Measurements from ENCODE around the gene DRGX. TPM values are rescaled to one million over a fixed set of nuclear protein-coding genes. Genes with fewer than 3 reads are reported as not detected.

The DRGX gene
- total and polyA plus RNA-seq, 8 donors, result 0.45 TPM; not detected in 7

DNA sequence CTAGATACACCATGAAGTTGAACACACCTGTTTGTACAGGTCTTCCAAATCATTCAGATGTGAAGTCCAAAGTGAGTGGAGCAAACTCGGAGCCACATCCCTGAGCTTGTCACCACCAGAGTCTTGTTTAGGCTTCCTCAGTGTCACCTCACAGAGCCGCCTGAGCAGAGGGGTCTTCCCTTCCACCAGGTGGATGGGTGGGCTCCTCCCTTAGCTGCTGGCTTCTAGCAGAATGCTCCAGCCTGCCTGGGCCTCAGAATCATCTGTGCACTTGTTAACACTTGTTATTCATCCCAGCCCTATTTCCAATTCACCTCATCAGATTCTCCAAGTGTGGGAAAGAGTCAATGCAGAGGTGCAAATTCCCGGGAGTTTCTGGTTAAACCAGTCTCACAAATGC, 64.5 kb downstream of the DRGX start:
- H3K27ac ChIP-seq, result no peak overlapping the region
- no peaks in the 10 kb centered on the region for H3K9me3 ChIP-seq
- no peaks in the 10 kb centered on the region for H3K36me3 ChIP-seq
- ATAC-seq, result no peak
- no peak for DNase-seq
- TF ChIP-seq, protein P1, sequence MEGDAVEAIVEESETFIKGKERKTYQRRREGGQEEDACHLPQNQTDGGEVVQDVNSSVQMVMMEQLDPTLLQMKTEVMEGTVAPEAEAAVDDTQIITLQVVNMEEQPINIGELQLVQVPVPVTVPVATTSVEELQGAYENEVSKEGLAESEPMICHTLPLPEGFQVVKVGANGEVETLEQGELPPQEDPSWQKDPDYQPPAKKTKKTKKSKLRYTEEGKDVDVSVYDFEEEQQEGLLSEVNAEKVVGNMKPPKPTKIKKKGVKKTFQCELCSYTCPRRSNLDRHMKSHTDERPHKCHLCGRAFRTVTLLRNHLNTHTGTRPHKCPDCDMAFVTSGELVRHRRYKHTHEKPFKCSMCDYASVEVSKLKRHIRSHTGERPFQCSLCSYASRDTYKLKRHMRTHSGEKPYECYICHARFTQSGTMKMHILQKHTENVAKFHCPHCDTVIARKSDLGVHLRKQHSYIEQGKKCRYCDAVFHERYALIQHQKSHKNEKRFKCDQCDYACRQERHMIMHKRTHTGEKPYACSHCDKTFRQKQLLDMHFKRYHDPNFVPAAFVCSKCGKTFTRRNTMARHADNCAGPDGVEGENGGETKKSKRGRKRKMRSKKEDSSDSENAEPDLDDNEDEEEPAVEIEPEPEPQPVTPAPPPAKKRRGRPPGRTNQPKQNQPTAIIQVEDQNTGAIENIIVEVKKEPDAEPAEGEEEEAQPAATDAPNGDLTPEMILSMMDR (IDR thresholded peaks at IDR 0.05), result no peak
- intact Hi-C loops (cut with DNase I), result no loop called here
- no peaks in the 10 kb centered on the region for H3K27me3 ChIP-seq
- no peak overlapping the region for H3K4me3 ChIP-seq
- no peaks in the 10 kb centered on the region for H3K4me1 ChIP-seq

DNA sequence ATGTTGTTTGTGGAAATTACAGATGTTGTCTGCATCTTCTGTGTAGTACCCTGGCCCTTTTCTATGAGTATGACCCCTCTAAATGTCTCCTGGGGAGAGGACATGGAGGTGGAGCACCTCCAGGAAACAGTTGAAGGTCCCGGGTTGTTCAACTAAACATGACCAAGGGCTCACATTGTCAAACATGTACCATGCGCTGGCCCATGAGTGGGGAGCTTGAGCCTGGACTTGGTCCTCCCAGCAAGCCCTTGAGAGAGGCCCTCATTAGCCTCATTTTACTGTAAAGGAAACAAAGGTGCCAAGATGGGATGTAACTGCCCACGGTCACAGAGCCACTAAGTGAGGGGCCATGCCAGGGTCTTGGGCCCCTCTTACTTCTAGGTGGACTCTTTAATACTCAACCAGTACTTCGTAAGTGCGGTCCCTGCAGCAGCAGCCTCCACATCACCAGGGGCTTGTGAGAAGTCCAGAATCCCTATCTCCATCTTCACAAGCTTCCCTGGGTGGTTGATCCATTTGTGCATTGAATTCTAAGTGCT, 65.7 kb downstream of the DRGX start:
- Histone ChIP-seq H3K27ac (no peak overlapping the region), H3K27me3 (peaks cover 0 to 4% of the 10 kb centered on the region in 2 donors), H3K4me3 (no peak overlapping the region), H3K4me1 (no peaks in the 10 kb centered on the region), H3K36me3 (no peaks in the 10 kb centered on the region), H3K9me3 (no peaks in the 10 kb centered on the region)
- intact Hi-C loops (cut with DNase I), result no loop called here
- TF ChIP-seq, protein P1 (IDR thresholded peaks at IDR 0.05), result no peak
- ATAC-seq (no peak), DNase-seq (no peak)

DNA sequence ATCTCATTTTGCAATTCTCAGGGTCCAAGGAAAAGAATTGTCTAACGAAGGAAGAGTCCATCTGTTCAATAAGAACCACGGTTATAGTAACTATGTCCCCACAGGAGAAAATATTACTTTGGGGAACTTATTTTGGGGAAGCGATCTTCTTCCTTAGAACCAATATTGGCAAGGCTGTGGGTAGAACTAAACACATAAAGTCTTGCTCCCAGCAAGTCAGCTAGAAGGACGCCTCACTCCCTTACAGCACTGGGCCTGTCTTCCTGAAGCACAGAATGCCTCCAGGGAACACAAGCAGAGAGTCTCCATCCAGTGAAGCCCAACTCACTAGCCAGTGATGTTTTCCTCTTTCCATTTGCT, 66.8 kb downstream of the DRGX start:
- TF ChIP-seq, protein P1 (IDR thresholded peaks at IDR 0.05), result no peak
- H3K27me3 ChIP-seq, result peaks cover 0 to 4% of the 10 kb centered on the region in 2 donors
- H3K4me3 ChIP-seq, result no peak overlapping the region
- no peaks in the 10 kb centered on the region for H3K9me3 ChIP-seq
- intact Hi-C loops (cut with DNase I), result no loop called here
- ATAC-seq (no peak), DNase-seq (no peak)
- H3K36me3 ChIP-seq, result no peaks in the 10 kb centered on the region
- H3K4me1 ChIP-seq, result peaks cover 0 to 3% of the 10 kb centered on the region in 2 donors
- H3K27ac ChIP-seq, result no peak overlapping the region

DNA sequence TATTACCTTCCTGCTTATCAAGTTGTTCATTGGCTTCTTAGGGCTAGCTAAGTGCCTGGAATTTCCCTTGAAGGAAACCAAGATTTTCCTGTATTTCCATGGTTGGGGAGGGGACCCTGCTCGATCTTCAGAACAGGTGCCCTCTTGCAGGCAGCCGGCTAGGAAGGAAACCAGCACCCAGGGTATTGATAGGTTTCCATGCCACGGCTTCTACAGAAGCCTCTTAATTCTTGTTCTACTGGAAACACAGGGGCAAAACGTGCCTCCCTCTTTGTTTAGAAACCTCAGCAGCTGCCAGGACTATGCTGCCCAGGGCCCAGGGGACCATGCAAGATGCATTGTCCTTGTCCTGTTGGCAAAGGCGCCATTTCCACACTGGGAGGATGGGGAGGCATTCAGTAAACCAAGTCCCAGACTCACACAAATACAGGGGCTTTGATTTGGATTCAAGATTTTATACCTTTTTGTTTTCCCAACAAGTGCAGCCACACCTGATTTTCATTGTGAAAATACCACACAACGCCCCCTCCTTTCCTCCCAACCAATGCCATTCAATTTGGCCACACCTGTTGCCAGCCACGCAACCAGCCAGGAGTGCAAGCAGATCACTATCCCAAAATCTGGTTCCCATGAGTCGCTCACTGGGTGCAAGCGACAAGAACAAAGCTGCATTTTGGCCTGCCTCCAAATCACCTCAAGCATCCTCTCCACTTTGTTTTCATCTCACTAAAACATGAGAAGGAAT, 67.3 kb downstream of the DRGX start:
- H3K9me3 ChIP-seq, result no peaks in the 10 kb centered on the region
- no peak overlapping the region for H3K4me3 ChIP-seq
- H3K4me1 ChIP-seq, result peaks cover 0 to 3% of the 10 kb centered on the region in 2 donors
- intact Hi-C loops (cut with DNase I), result no loop called here
- no peaks in the 10 kb centered on the region for H3K36me3 ChIP-seq
- ATAC-seq (no peak), DNase-seq (no peak)
- TF ChIP-seq, protein P1 (IDR thresholded peaks at IDR 0.05), result no peak
- H3K27me3 ChIP-seq, result peaks cover 0 to 4% of the 10 kb centered on the region in 2 donors
- H3K27ac ChIP-seq, result no peak overlapping the region

DNA sequence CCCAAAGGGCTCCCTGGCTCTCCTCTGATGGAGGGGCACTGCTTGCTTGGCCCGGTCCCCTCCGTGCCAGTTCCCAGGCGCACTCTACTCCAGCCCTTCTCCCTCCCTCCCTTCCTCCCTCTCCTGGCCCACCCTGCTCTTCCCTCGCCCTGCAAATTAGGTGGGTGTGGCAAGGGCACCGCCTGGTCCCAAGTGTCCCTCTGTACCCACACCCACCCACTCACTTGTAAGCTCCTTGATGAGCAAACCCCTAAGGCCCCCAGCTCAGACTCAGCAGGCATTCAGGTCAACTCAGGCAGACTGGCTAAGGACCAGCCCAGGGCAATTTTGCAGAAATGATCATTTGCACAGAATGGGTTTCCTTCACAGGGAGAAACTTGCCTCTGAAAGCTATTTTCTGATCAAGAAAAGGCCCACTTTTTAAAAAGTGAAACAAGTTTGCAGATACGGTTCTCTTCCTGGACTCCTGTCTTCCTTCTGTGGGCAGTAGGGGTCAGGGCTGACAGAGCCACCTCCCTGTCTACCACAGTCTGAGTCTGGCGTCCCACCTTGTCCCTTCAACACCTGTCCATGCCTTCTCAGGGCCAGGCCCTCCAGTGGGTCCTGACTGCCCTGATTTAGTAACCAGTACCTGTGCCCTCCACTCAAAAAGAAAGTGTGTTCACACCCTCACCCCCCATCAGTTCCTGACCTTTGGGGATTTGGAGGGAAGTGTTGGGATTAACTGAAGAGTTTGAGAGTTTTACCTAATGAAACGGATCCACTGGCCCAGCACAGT, 68.7 kb downstream of the DRGX start:
- H3K9me3 ChIP-seq, result no peaks in the 10 kb centered on the region
- no peak for ATAC-seq
- intact Hi-C loops (cut with DNase I), result no loop called here

More for the DNA sequence above, 68.7 kb downstream of the DRGX start:
- peaks cover 0 to 4% of the 10 kb centered on the region in 2 donors for H3K27me3 ChIP-seq
- DNase-seq, result no peak
- H3K4me3 ChIP-seq, result no peak overlapping the region
- H3K27ac ChIP-seq, result no peak overlapping the region
- no peaks in the 10 kb centered on the region for H3K36me3 ChIP-seq
- H3K4me1 ChIP-seq, result peaks cover 0 to 3% of the 10 kb centered on the region in 2 donors
- TF ChIP-seq, protein P1 (IDR thresholded peaks at IDR 0.05), result no peak

All from left lung (tissue), 10 donors.